Measurements from ENCODE around the gene MCOLN2.
"Not testable (repeated sequence)": the region's sequence is repeated elsewhere in the genome, so short reads cannot be mapped to it uniquely, and the experiment has no call there.

The MCOLN2 gene

GRCh38 chr1:84940481-84940880 is 56.4 kb downstream of the MCOLN2 start:
- no peak for DNase-seq

GRCh38 chr1:84939761-84940160 is 57.2 kb downstream of the MCOLN2 start:
- no peak for DNase-seq

DNA sequence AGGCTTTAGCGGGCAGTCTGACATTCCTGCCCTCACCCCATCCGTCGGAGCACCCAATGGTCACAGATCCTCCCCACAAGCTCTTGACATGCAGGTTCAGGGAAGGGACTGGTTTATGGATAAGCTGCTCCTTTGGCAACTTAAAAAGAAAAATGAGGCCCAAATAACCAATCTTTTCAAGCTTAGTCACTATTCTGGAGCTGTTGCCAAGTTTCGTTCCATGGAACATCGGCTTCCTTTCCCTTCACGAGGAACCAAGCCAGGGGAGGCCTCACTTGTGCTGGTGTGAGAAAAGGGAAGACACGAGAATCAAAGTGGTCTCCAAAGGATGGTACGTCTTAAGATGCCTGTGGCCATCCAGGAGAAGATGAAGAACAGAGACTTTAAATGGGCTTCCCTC is 57.8 kb downstream of the MCOLN2 start:
- DNase-seq, result no peak

GRCh38 chr1:84936116-84936810 is 60.6 kb downstream of the MCOLN2 start:
- no peak for DNase-seq

GRCh38 chr1:84933011-84933611 is 63.8 kb downstream of the MCOLN2 start:
- no peak for DNase-seq

GRCh38 chr1:84930831-84931230 is 66.1 kb downstream of the MCOLN2 start:
- DNase-seq, result no peak

DNA sequence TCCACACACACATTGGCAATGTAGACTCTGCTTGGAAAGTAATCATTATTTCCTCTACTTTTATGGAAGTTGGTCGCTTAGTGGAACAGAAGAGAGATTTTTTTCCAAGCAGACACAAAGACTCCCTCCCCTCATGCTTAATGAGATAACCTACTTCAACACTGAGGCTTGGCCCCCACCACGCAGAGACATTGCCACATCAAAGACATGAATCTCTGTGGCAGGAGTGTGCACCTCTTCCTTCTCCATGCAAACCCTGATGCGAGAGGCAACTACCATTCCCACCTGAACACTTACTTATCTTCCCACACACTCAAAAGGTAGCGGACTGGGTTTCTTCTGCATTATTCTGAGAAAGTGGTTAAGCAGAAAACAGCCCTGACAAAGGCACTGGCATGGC is 66.6 kb downstream of the MCOLN2 start:
- no peak for DNase-seq

DNA sequence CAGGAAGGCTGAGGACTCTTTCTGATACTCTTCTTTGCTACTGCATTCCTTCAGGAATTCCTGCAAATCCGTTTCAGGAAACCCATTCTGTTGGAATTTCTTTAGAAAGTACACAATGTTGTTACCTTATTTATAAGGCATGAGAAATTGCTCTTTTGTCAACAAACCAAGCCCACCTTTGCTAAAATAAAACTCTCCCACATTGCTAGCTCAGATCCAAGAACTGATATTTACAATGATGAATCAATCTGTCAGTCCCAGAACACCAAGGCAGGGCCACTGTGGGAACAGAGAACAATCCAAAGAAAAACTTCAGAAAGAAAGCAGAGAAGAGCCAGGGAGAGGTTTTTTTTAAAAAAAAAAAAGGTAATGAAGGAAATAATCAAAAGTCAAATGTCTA is 67.3 kb downstream of the MCOLN2 start:
- DNase-seq, result no peak

GRCh38 chr1:84928979-84929378 is 67.9 kb downstream of the MCOLN2 start:
- no peak for DNase-seq

GRCh38 chr1:84923317-84923716 is 73.6 kb downstream of the MCOLN2 start:
- DNase-seq, result no peak

DNA sequence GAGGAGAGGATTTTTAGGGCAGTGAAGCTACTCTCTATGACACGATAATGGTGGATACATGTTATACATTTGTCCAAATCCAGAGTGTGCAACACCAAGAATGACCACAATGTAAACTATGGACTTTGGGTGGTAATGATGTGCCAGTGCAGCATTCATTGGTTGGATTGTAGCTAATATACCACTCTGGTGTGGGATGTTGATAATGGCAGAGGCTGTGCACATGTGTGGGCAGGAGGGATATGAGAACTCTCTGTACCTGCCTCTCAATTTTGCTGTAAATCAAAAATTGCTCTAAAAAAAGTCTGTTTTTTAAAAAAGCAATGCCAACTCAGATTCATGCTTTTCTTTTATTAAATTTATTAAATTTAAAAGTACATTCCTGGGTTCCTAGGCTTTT is 76.8 kb downstream of the MCOLN2 start:
- no peak for DNase-seq

- no peak for DNase-seq
Observed at GRCh38 chr1:84919461-84919970, 77.4 kb downstream of the MCOLN2 start.

DNA sequence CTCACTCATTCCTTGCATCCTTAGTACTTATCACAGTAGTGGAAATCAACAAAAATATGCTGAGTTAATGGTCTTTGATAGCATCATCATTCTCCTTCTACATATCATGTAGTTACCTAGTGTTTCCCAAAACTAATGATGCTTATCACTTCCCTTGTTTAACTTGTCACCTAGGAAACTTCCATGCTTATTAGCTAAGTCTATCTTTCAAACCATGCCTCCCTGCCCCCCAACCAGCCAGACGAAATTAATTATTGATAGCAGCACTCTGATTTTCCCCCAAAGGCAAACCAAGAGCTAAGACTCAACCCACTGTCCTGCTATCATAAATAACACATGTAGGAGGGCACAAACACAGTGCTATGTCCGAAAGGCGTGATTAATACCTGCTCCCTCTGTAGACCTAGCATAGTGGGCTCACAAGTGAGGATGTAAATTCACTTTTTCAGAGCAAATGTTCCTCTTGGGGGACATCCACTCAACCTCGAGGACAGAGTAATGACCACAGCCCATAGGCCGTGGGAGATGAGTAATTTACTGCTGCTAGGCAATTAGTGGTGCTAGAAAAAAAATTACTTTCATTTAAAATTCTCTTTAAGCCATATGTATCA is 78.1 kb downstream of the MCOLN2 start:
- DNase-seq, result no peak

DNA sequence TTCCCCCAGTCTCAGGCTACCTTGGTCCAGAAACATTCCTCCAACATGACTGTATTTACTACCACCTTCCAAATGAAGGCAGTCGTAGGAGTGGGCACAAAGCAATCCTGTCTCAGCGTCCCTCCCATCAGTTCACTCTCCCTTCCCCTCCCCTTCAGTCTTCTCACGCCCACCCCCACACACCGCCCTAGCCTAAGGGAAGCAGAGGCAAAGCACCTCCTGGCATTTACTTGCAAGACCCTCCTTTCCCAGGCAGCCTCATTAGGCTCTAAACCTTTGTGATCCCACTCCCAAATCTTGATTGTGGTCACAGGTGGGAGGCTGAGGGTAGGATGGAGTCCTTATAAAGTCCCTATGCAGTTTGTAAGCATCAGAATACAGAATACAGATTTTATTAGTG is 80.0 kb downstream of the MCOLN2 start:
- DNase-seq, result no peak

GRCh38 chr1:84913555-84913892 is 83.4 kb downstream of the MCOLN2 start:
- DNase-seq, result no peak

DNA sequence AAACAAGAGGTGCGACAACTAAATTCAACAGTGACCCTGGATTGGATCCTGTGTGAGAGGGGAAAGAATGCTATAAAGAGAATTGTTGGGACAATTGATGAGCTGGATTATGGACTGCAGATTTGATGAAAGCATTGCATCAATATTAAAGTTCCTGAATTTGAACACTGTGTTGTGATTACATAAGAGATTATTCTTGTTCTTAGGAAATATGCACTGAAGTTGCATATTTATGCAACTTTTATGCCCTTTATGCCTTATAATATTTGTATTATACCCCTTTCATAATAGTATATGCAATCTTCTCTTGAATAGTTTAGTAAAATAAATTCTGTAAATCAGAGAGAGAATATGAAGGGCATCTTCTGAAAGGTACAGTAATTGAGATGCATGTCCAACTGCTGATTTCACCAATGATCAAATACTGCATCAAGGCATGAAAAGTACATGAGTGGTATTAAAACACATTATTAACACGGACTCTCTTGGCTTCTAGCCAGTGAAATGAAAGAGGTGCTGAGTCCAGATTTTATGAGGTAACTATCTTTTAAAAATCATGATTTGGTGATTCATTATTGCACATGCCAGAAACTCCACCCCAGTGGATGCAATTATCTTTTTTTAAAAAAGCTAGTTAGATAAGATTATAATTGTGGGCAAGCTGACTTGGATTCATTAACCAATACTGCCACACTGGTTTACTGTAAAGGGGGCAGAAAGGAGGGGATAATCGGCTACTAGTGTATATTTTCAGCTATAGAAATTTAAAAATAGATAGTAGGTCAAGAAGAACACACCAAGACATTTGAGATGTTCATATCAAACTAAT is 84.0 kb downstream of the MCOLN2 start:
- no peak for DNase-seq

GRCh38 chr1:84908746-84909464 is 88.0 kb downstream of the MCOLN2 start:
- not testable (repeated sequence) for DNase-seq

- no peak for DNase-seq
Observed at GRCh38 chr1:84907095-84907827, 89.7 kb downstream of the MCOLN2 start.

DNA sequence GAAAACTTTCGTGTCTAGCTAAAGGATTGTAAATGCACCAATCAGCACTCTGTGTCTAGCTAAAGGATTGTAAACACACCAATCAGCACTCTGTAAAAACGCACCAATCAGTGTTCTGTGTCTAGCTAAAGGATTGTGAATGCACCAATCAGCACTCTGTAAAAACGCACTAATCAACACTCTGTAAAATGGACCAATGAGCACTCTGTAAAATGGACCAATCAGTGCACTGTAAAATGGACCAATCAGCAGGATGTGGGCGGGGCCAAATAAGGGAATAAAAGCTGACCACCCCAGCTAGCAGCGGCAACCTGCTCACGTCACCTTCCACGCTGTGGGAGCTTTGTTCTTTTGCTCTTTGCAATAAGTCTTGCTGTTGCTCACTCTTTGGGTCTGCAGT is 94.2 kb downstream of the MCOLN2 start:
- DNase-seq, result not testable (repeated sequence)

DNA sequence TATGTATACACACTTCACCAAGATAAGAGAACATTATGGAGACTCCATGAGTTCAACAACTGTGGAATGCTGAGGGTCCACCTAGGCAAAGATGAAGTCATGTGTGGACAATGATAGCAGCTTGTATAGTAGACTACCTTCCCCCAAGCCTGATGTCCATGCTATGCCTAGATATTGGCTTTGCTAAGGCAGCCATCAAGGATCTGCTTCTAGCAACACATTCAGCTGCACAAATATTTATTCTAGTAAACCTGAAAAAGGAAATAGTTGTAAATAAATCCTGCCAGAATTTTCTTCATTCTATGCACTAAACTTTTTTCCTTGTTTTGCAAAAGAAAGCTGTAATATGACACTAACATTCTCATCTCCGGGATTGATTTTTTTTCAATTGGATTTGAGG is 96.9 kb downstream of the MCOLN2 start:
- no peak for DNase-seq

DNA sequence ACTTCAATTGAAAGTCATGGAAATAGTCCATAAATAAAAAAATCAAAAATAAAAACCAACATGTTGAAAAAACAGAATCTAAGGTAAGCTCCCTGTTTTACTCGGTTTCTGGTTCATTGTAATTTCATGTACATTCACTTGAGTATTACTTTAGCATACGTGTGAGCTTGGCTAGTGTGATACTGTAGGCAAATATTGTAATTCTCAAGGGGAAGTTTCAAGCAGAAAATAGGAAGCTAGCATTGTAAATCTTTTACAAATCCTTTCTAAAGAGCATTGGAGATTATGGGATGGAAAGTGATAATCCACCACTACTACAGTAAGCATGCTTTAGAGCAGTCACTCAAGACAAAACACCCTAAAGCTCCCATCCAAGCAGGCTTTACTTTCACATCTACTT is 100.6 kb downstream of the MCOLN2 start:
- no peak for DNase-seq

Data from T-helper 9 cell (primary cell).